ENCODE measurements around the gene SUCNR1.
"Not testable (repeated sequence)": the region's sequence is repeated elsewhere in the genome, so short reads cannot be mapped to it uniquely, and the experiment has no call there.

SUCNR1 gene

DNA sequence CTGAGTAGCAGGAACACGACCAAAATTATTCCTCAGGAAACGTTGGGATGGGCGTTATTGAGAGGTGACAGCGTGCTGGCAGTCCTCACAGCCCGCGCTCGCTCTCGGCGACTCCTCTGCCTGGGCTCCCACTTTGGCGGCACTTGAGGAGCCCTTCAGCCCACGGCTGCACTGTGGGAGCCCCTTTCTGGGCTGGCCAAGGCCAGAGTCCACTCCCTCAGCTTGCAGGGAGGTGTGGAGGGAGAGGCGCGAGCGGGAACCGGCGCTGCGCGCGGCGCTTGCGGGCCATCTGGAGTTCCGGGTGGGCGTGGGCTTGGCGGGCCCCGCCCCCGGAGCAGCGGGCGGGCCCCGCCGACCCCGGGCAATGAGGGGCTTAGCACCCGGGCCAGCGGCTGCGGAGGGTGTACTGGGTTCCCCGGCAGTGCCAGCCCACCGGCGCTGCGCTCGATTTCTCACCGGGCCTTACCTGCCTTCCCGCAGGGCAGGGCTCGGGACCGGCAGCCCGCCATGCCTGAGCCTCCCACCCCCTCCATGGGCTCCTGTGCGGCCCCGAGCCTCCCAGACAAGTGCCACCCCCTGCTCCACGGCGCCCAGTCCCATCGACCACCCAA lies 54.6 kb downstream of the SUCNR1 start:
- in situ Hi-C loops (cut with MboI; ENCODE audit: low sequenced_read_pairs), result not testable (repeated sequence)

DNA sequence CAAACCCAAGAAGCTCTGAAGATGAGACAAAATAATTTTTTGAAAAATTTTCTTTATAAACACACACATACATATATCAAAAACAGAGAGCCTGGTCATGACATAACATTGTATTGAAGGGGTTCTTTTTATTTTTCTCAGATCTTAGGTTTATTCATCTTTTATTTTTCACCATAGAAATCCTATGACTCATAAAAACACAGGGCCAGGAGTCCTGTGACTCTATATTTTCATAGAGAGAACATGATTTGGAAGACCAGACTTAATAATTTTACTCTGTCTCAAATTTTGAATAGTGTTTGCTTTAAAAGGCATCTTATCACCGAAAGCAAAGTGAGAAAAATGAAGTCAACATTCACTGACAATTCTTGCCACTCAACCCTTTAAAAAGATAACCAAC lies 57.7 kb downstream of the SUCNR1 start:
- in situ Hi-C loops (cut with MboI; ENCODE audit: low sequenced_read_pairs), result no loop called here

DNA sequence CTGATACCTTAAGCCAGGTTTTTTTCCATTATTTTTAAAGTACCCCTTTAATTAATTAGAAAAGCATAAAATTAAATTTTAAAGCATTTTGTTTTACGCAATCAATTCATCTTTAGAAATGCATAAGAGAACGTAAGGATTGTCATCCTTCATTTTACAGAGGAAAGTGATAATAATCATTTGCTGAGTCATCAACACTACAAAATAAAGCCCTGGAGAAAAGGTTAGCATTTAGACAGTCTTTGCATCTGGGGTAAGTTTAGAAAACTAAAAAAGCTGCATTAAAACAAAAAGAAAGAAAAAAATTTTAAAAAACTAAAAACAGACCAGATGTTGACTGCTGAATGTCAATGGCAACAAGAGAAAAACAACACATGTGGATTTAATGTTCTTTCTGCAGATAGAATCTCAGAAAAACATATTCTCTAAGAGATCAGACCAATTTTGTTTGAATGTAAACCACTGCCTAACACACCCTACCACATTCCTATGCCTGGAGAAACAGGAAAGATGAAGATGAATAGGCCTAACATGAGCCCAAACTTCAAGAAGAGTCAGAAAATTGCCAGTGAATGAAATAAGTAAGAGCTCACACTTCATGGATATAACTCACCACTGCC lies 59.9 kb downstream of the SUCNR1 start:
- in situ Hi-C loops (cut with MboI; ENCODE audit: low sequenced_read_pairs), result no loop called here
